GM21423 (cell line): ENCODE results near the gene MKNK1.

ENCODE experiments used
- ATAC-seq: cut with Tn5 transposase; IDR thresholded peaks from one replicate; pipeline ENCODE4 v1.9.1; 2021; ENCODE audit warnings: mild to moderate bottlenecking, moderate library complexity; ENCODE audit not compliant: unreplicated experiment

MKNK1 gene

GRCh38 chr1:46544561-46545240, 59.4 kb downstream of the MKNK1 start:
- no peak for ATAC-seq

GRCh38 chr1:46543761-46544560, 60.1 kb downstream of the MKNK1 start:
- ATAC-seq, result no peak

GRCh38 chr1:46543382-46543760, 60.7 kb downstream of the MKNK1 start:
- ATAC-seq, result no peak

GRCh38 chr1:46539972-46540371, 64.1 kb downstream of the MKNK1 start:
- ATAC-seq, result no peak

- ATAC-seq, result no peak
Measured at GRCh38 chr1:46538147-46538546, 65.9 kb downstream of the MKNK1 start.

GRCh38 chr1:46537651-46538050, 66.4 kb downstream of the MKNK1 start:
- no peak for ATAC-seq

- ATAC-seq, result no peak
Measured at GRCh38 chr1:46536527-46536926, 67.5 kb downstream of the MKNK1 start.

GRCh38 chr1:46535063-46535462, 69.0 kb downstream of the MKNK1 start:
- ATAC-seq, result no peak

- ATAC-seq, result no peak
Measured at GRCh38 chr1:46533179-46533864, 70.7 kb downstream of the MKNK1 start.

- no peak for ATAC-seq
Measured at GRCh38 chr1:46532498-46533178, 71.4 kb downstream of the MKNK1 start.

GRCh38 chr1:46532095-46532494, 72.0 kb downstream of the MKNK1 start:
- no peak for ATAC-seq

GRCh38 chr1:46530791-46531409, 73.2 kb downstream of the MKNK1 start:
- no peak for ATAC-seq

GRCh38 chr1:46530311-46530710, 73.8 kb downstream of the MKNK1 start:
- no peak for ATAC-seq

GRCh38 chr1:46529031-46529630, 74.9 kb downstream of the MKNK1 start:
- ATAC-seq, result no peak

- ATAC-seq, result no peak
Measured at GRCh38 chr1:46528297-46528955, 75.6 kb downstream of the MKNK1 start.

- no peak for ATAC-seq
Measured at GRCh38 chr1:46527474-46528296, 76.4 kb downstream of the MKNK1 start.

GRCh38 chr1:46526691-46527291, 77.3 kb downstream of the MKNK1 start:
- no peak for ATAC-seq

GRCh38 chr1:46526013-46526690, 77.9 kb downstream of the MKNK1 start:
- ATAC-seq, result no peak
